Activated naive CD4-positive, alpha-beta T cell treated with anti-CD3 and anti-CD28 coated beads, Interleukin-2, amount 10 ng/mL, durations not matched to agents 7 days and 5 days (primary cell): ENCODE data around the gene MPHOSPH9.

Source experiments
- CTCF ChIA-PET: fragments of 350-600 bp; sonication (Branson Sonifier 250); formaldehyde crosslinking; loops from one replicate; lab custom pipeline; 2021; ENCODE audit warnings: antibody characterized with exemption; lab: Charles Lee
- DNase-seq: peaks from one replicate; pipeline ENCODE4 v3.0.0-alpha.2; 2020
- H3K27ac Mint-ChIP-seq: one replicate; pipeline ENCODE4 v1.8.0; 2021; ENCODE audit warnings: mild to moderate bottlenecking, moderate library complexity, mixed read lengths
- H3K27me3 Mint-ChIP-seq: one replicate; pipeline ENCODE4 v1.8.0; 2021; ENCODE audit warnings: mild to moderate bottlenecking, mixed read lengths
- H3K36me3 Mint-ChIP-seq: one replicate; pipeline ENCODE4 v1.8.0; 2021; ENCODE audit warnings: mixed read lengths
- H3K4me1 Mint-ChIP-seq: one replicate; pipeline ENCODE4 v1.8.0; 2021; ENCODE audit warnings: mixed read lengths
- H3K4me3 Mint-ChIP-seq: one replicate; pipeline ENCODE4 v1.8.0; 2021; ENCODE audit warnings: mild to moderate bottlenecking, moderate library complexity, mixed read lengths
- H3K9me3 Mint-ChIP-seq: one replicate; pipeline ENCODE4 v1.8.0; 2021; ENCODE audit warnings: mixed read lengths

The MPHOSPH9 gene

DNA sequence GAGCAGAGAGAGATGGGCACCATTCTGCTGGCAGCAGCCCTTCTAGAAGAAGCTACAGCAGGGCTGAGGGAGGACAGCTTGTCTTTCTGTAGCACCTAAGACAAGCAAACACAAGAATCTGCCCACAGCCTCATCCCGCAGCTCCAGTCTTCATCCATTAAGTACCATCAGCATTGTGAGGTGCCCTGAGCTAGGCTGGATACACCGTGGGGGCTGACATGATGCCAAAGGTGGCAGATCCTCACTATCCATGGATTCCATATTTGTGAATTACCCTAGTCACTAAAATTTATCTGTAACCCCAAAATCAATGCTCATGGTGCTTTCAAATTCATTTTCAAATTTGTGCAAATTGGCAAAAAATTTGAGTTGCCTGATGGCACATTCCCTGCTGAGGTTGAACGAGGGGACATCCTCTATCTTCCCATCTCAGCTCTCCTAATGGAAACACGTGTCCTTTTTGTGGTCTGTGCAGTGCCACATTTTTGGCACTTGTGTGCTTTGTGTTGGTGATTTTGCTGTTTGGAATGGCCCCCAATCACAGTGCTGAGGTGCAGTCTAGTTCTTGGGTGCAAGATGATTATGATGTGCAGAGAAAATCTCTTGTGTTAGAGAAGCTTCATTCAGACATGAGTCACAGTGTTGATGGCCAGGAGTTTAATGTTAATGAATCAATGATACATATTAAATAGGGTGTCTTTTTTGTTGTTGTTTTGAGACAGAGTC is 89.0 kb downstream of the MPHOSPH9 start:
- no peak for DNase-seq
- H3K9me3 Mint-ChIP-seq, result no peaks in the 10 kb centered on the region
- H3K4me3 Mint-ChIP-seq, result no peak overlapping the region
- CTCF ChIA-PET, result interaction anchor here (0.6 to 1.4 kb wide), 5 partner anchors 12 to 139 kb away, joined by 3 to 4 read pairs (median 3); no protein-coding TSS in a partner anchor
- peaks cover 3% of the 10 kb centered on the region for H3K27me3 Mint-ChIP-seq
- H3K36me3 Mint-ChIP-seq, result peaks cover 18% of the 10 kb centered on the region
- peaks cover 41% of the 10 kb centered on the region for H3K4me1 Mint-ChIP-seq
- H3K27ac Mint-ChIP-seq, result no peak overlapping the region

DNA sequence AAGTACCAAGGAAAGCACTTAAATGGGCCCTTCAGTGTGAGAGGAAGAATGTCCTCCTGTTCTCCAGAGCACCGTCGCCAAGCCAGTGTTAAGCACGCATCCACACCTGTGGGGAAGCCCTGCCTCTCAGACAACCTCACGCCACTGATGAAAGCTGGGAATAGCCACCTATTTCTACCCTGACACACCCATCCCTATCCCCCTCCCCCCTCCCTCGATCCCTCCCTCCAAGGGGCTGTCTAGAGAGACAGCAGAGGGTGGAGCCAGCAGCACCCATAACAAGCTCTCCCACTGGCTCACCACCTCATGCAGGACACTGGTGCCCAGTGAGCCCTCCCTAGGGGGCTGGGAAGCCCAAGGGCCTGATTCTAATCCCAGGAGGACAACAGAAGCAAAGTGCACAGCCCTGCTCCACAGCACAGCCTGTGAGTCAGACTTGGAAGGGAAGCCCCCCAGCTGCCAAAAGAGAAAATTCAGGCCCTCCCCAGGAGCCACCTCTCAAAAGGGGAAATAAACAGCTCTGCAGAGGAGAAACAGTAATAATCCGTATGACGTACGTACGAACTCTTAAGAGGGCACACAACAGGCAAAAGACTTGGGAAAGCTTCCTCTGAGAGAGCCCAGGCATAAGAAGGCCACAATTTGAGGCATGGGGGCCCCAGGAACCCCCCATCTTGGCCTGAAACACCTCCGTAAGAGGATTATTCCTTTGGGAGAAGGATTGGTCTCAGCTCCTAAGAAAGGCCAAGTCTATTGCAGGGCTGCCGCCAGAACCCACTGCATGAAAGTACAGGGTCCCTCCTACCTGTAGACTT is 89.8 kb downstream of the MPHOSPH9 start:
- Mint-ChIP-seq H3K27me3 (no peaks in the 10 kb centered on the region), H3K4me3 (no peak overlapping the region), H3K36me3 (peaks cover 11% of the 10 kb centered on the region), H3K9me3 (no peaks in the 10 kb centered on the region), H3K27ac (no peak overlapping the region), H3K4me1 (peaks cover 34% of the 10 kb centered on the region)
- CTCF ChIA-PET, result interaction anchor here (0.9 to 1.4 kb wide), 3 partner anchors 11 to 100 kb away, joined by 3 to 4 read pairs (median 4); no protein-coding TSS in a partner anchor
- DNase-seq, result no peak

DNA sequence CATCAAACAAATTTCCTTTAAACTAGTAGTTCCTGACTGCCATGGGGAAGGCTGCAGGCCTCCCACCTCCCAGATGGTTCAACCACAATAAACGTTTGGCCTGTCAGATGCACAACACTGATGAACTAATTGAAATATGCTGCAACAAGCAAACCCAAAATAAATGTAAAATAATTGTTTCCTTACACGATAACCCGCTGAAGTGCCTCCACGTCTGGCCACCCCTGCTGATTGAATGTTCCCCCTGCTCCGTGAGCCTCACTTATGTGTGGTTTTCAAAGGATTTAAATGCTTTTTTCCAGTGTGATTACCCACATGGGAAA is 90.5 kb downstream of the MPHOSPH9 start:
- no peaks in the 10 kb centered on the region for H3K9me3 Mint-ChIP-seq
- CTCF ChIA-PET, result interaction anchor here (1.4 kb wide), 1 partner anchor 11 kb away, joined by 4 read pairs; no protein-coding TSS in a partner anchor
- H3K27me3 Mint-ChIP-seq, result no peaks in the 10 kb centered on the region
- H3K27ac Mint-ChIP-seq, result no peak overlapping the region
- peaks cover 30% of the 10 kb centered on the region for H3K4me1 Mint-ChIP-seq
- peaks cover 10% of the 10 kb centered on the region for H3K36me3 Mint-ChIP-seq
- no peak for DNase-seq
- no peak overlapping the region for H3K4me3 Mint-ChIP-seq

DNA sequence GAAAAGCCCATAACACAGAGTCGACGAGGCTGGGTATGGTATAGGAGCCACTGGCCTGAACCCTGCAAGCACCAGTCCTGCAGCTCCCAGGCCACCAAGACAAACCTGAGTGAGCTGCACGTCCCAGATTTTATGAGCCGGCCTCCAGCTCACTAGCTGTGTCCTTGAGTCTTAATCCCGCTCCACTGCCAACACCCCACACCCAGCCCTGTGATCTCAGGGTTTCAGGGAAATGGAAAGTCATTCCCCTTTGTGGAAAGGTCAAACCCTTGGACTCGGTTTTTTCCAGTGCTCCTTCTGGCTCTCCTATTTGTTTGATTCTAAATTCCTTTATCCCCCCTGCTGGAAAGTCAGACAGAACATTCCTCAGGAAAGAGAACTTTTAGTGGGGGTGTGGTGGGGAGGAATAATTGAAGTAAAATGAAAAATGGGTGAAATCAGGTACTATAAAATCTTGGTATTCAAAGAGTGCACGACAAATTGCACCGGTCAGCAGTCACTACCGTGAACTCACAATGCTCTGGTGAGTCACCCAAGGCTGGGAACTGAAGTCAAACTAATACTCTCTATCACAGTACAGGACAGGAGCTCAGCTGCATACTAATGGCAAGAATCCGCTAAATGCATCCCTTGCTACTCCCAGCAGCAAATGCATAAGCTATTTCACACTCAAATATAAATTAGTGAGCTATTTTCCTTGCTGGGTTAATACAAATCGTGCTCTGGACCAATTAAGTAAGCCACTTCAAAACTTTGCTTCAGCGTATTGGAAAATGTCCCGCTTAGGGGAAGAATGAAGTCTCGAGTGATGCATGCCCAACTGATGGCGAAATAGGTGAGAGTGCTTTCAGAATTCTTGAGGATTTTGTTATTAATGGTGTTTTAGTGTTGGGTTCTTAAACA is 91.1 kb downstream of the MPHOSPH9 start:
- H3K27me3 Mint-ChIP-seq, result no peaks in the 10 kb centered on the region
- H3K9me3 Mint-ChIP-seq, result no peaks in the 10 kb centered on the region
- H3K4me3 Mint-ChIP-seq, result no peak overlapping the region
- DNase-seq, result no peak
- H3K36me3 Mint-ChIP-seq, result peaks cover 9% of the 10 kb centered on the region
- CTCF ChIA-PET, result no interaction called here
- H3K27ac Mint-ChIP-seq, result no peak overlapping the region
- peaks cover 27% of the 10 kb centered on the region for H3K4me1 Mint-ChIP-seq

DNA sequence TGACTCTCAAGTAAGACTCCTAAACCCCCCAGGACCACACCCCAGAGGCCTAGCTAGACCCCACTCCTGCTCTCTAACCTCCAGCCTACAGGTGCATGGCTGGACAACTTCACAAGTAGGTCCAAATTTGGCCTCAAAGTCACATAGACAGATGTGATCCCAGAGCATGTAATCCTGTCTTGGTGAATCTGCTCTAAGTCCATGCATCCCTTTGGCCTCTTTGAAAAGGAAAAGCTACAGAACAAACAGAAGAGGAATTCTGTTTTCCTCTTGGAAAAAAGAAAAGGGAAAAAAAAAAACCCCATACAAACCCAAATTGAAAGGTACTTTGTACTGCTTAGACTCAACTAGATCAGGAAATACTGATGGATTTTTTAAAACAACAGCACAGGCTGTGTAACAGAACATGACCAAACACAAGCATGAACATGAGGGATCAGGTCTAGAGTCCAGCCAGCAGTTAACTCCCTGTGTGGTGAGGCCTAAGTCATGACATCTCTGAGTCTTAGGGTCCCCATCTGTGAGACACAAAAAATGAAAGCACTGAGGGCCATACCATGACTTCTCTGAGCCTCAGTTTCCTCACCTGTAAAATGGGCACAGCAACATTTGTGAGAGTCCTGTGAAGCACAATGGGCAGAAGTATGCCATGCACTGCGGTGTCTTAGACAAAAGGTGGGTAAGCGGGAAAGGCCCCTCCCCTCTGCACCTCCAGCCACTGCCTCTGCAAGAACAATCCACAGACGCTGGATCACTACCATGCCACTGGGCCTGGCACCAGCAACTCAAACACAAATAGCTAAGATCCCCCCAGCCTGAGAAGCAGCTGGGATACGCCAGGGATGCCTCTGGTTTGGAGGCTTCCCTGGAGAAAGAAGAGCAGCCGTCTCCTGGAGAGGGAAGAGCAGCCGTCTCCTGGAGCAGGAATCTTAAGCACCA is 92.0 kb downstream of the MPHOSPH9 start:
- Mint-ChIP-seq H3K4me1 (peaks cover 26% of the 10 kb centered on the region), H3K27me3 (no peaks in the 10 kb centered on the region), H3K4me3 (no peak overlapping the region), H3K9me3 (no peaks in the 10 kb centered on the region), H3K36me3 (peaks cover 11% of the 10 kb centered on the region), H3K27ac (no peak overlapping the region)
- CTCF ChIA-PET, result no interaction called here
- no peak for DNase-seq

DNA sequence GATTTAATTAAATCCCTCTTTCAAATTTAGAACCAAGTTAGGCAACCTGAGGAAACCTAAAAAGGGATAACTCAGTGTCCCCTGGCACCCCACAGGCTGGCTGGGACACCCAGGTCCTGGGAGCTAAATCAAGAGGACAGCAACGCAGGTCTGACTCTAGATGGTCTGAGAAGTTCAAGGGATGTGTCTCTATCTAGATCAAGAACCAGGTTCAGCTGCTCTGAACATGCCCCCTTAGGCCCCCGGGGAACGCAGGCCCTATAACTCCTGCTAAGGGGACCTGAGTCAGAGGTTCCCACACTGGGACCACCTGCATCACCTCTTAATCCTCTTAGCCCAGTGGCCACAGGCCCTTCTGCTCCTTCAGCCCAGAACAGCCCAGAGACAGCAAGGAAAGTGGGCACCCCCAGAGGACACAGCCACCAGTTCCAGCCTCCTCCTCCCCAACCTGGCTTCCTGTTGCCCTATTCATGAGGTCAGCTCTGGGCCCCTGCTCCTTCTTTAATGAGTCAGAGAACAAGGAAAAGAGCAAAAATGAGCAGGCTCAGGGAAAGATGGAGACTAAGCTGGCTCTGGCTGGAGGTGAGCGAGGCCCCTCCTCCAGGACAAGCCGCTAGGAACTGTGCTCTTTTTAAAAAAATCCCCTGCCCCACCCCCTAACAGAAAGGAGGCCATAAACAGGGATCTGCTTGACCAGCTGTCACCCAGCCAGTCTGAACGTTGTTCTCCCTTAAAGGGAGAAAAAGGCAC is 92.8 kb downstream of the MPHOSPH9 start:
- no peak for DNase-seq
- Mint-ChIP-seq H3K4me1 (peaks cover 32% of the 10 kb centered on the region), H3K9me3 (no peaks in the 10 kb centered on the region), H3K27me3 (no peaks in the 10 kb centered on the region), H3K27ac (no peak overlapping the region), H3K4me3 (no peak overlapping the region), H3K36me3 (peaks cover 15% of the 10 kb centered on the region)
- CTCF ChIA-PET, result interaction anchor here (0.6 kb wide), 1 partner anchor 12 kb away, joined by 3 read pairs; no protein-coding TSS in a partner anchor

DNA sequence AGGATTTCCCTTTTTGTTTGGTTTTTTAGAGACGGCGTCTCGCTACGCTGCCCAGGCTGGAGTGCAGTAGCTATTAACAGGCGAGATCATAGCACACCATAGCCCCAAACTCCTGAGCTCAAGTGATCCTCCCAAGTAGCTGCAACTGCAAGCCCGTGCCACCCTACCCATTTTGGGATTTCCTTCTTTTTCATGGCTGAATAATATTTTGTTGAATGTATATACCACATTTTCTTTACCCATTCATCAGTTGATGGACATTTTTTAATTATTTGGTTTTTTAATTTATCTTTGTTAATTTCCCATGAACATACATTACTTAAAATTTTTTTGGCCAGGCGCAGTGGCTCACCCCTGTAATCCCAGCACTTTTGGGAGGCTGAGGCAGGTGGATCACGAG is 97.3 kb downstream of the MPHOSPH9 start:
- H3K9me3 Mint-ChIP-seq, result no peaks in the 10 kb centered on the region
- no peak overlapping the region for H3K27ac Mint-ChIP-seq
- no peak overlapping the region for H3K4me3 Mint-ChIP-seq

DNA sequence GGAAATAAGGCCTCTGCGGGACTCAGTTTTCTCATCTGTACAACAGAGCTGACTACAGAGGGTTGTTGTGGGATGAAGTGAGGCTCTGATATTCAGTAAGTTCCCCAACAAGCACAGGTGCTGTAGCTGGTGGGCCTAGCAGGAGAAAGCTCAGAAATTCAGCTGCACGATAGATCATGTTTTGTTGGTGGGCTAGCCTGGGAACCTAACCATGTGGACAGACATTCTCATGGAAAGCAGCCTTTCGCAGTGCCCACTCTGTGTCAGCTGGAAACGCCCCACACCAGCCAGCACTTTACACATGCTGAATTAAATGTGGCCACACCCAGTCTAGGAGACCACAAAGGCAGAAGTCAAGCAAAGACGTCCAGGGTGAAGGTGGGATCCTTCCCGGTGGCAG is 98.1 kb downstream of the MPHOSPH9 start:
- Mint-ChIP-seq H3K27me3 (no peaks in the 10 kb centered on the region), H3K4me1 (peaks cover 50% of the 10 kb centered on the region), H3K4me3 (no peak overlapping the region), H3K36me3 (peaks cover 20% of the 10 kb centered on the region), H3K27ac (no peak overlapping the region), H3K9me3 (no peaks in the 10 kb centered on the region)
- CTCF ChIA-PET, result interaction anchor here (1.3 kb wide), 2 partner anchors 58 to 103 kb away, joined by 3 to 4 read pairs; no protein-coding TSS in a partner anchor
- no peak for DNase-seq

More for the DNA sequence above, 97.3 kb downstream of the MPHOSPH9 start:
- DNase-seq, result no peak
- H3K27me3 Mint-ChIP-seq, result no peaks in the 10 kb centered on the region
- CTCF ChIA-PET, result interaction anchor here (1.3 to 1.6 kb wide), 2 partner anchors 9 to 58 kb away, joined by 3 read pairs; no protein-coding TSS in a partner anchor
- H3K4me1 Mint-ChIP-seq, result peaks cover 53% of the 10 kb centered on the region
- peaks cover 20% of the 10 kb centered on the region for H3K36me3 Mint-ChIP-seq

DNA sequence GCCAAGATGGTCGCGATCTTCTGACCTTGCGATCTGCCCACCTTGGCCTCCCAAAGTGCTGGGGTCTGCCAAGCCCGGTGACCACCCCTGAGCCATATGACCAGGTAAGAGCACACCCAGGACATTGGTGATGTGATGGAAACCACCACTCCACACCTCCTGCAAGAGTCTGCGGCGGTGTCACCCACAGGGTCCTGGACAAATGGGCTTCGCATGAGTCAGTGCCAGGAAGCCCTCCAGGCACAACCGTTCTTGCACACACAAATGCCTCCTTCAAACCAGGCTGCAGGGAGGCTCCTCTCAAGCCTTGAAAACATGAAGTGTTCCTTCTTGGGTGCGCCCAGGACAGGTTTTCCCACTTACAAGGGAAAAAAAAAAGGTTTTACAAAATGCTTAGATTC is 98.7 kb downstream of the MPHOSPH9 start:
- CTCF ChIA-PET, result interaction anchor here (1.3 kb wide), 2 partner anchors 57 to 104 kb away, joined by 3 to 4 read pairs; no protein-coding TSS in a partner anchor
- H3K27ac Mint-ChIP-seq, result no peak overlapping the region
- H3K4me1 Mint-ChIP-seq, result peaks cover 49% of the 10 kb centered on the region
- no peaks in the 10 kb centered on the region for H3K27me3 Mint-ChIP-seq
- DNase-seq, result peak; percentile 14
- H3K36me3 Mint-ChIP-seq, result peaks cover 18% of the 10 kb centered on the region
- H3K4me3 Mint-ChIP-seq, result no peak overlapping the region
- no peaks in the 10 kb centered on the region for H3K9me3 Mint-ChIP-seq

DNA sequence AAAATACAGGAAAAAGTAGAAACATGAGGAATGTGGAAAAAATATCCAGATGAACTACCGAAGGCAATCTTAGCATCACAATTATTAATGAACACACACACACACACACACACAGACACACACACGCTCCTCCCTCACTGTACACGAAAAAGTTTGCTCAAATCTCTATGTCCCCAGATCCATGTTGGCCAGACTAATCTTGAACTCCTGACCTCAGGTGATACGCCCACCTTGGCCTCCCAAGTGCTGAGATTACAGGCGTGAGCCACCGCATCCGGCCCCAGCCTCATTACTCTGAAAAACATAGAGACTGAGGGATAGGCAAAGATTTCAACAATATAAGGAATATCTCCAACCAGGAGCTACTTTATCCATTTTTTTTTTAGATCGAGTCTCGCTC is 99.2 kb downstream of the MPHOSPH9 start:
- Mint-ChIP-seq H3K4me3 (no peak overlapping the region), H3K9me3 (no peaks in the 10 kb centered on the region), H3K27ac (no peak overlapping the region), H3K4me1 (peaks cover 49% of the 10 kb centered on the region), H3K27me3 (no peaks in the 10 kb centered on the region), H3K36me3 (peaks cover 18% of the 10 kb centered on the region)
- CTCF ChIA-PET, result interaction anchor here (1.3 kb wide), 1 partner anchor 13 kb away, joined by 3 read pairs; no protein-coding TSS in a partner anchor
- DNase-seq, result no peak

DNA sequence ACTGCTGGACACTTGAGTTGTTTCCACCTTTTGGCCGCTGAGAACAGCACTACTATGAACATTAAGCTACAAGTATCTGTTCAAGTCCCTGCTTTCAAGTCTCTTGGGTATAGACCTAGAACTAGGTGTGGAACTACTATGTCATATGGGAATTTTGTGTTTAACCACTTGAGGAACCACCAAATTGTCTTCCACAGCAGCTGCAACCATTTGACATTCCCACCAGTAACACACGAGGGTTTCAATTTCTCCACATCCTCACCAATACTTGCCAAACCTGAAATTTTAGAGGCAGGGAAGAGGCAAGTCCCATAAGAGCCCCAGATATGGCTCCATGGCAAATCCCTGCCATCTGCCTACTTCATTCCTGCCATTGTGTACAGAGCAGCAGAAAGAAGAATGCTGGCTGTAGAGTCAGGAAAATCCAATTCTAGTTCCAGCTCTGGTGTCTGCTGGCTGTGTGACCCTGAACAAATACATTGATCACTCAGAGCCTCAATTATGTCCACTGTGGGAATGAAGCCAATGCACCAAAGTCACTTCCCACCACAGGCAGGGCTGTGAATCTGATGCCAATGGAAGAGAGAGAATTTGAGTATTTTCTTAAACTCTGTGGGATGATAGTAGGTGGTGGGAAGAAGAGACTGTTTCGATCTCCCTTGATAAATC is 99.9 kb downstream of the MPHOSPH9 start:
- no peaks in the 10 kb centered on the region for H3K27me3 Mint-ChIP-seq
- CTCF ChIA-PET, result interaction anchor here (1.3 kb wide), 1 partner anchor 13 kb away, joined by 3 read pairs; no protein-coding TSS in a partner anchor
- H3K9me3 Mint-ChIP-seq, result no peaks in the 10 kb centered on the region
- peaks cover 49% of the 10 kb centered on the region for H3K4me1 Mint-ChIP-seq
- H3K36me3 Mint-ChIP-seq, result peaks cover 18% of the 10 kb centered on the region
- H3K4me3 Mint-ChIP-seq, result no peak overlapping the region
- H3K27ac Mint-ChIP-seq, result peak overlapping the region; percentile 94
- peak; percentile 12 for DNase-seq
